ENCODE measurements around the gene EIF5AL1.
"Not testable (repeated sequence)": the region's sequence is repeated elsewhere in the genome, so short reads cannot be mapped to it uniquely, and the experiment has no call there.

EIF5AL1 gene

DNA sequence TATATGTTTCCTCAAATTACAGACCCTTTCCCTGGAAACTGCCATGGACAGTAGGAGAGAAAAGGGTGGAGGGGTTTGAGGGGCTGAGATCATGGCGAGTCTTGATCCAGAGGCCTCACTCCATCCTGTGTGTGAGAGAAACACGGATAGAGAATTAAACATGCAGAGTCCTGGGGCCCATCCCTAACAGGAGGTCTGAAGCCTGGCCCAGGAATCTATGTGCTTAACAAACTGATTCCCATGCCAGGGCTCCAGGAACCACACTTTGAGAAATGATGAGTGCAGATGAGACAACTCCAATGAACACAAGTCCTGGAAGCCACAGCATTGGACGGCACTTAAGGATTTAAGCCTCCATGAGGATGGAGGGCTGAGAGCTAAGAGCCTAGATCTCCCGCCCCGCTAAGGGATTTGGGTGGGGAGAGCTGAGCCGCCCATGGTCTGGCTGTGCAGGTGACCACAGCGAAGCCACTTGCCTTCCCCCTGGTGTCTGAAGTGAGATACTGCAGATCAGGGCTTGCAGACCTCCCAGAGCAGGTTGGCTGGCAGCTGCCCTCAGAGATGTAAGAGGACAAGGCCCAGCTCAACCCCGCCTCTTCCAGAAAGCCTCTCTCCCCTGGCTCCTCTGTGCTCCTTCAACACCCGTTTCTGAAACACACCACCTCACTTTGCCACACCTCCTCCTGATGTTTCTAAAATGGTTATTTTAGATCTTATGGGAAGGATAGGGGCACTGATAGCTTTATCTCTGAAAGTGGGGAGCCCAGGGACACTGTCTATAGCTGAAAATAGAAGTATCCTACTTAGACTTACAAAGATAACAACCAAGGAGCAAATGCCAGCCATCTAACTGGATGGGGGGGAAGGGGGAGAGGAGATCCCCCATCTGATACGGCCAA is 24.8 kb upstream of the EIF5AL1 start:
- peak; percentile 69 for DNase-seq

- DNase-seq, result peak; percentile 95
Observed at GRCh38 chr10:79488336-79488735, 24.0 kb upstream of the EIF5AL1 start.

- no peak for DNase-seq
Observed at GRCh38 chr10:79488870-79489269, 23.5 kb upstream of the EIF5AL1 start.

- peak; percentile 48 for DNase-seq
Observed at GRCh38 chr10:79490400-79491142, 21.8 kb upstream of the EIF5AL1 start.

DNA sequence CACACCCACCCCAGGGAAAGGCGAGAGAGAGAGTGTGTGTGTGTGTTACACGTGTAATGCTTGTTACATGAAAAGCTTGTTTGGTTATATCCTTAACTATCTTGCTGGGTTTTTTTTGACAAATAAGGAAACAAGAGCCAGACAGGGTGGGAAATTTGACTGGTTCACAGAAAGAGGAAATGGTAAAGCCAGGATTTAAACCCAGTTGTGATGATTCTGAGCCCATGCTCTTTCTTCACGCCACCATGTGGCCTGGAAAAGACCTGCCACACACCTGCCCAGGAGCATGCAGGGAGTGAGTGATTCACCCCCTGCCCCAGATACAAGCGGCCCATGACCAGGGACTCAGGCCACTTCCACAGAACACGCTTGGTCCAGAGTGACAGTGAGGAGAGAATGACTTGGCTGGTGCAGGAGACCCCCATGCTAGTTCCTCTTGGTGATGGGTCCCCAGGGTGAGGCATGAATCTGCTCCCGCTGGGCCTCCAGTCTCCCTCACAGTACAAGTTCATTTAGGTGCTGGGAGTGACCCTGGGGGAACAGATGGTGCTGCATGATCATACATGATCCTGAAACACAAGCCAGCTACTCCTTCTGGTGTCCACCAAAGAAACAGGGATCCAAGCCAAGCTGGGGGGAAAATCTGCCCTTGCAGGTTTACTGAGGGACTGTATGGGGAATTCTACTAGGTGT is 21.0 kb upstream of the EIF5AL1 start:
- no peak for DNase-seq

- DNase-seq, result no peak
Observed at GRCh38 chr10:79492256-79492655, 20.1 kb upstream of the EIF5AL1 start.

DNA sequence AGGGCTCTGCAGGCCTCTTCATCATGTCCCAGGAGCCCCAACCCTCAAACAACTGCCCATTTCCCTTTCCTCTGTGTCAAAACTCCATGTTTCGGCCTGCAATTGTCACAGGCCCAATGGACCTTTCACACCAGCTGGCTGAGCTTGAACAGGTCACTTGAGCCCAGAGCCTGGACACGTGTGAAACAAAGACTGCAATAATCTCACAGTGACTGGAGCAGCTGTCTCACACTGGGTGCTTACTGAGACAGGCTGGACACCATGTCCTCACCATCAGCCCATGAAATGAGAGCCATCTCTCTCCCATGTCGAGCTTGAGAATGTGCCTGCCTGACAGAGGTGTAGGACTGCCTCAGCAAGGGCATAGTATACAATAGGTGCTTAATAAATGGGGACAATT is 19.5 kb upstream of the EIF5AL1 start:
- no peak for DNase-seq

- no peak for DNase-seq
Observed at GRCh38 chr10:79493806-79494205, 18.5 kb upstream of the EIF5AL1 start.

DNA sequence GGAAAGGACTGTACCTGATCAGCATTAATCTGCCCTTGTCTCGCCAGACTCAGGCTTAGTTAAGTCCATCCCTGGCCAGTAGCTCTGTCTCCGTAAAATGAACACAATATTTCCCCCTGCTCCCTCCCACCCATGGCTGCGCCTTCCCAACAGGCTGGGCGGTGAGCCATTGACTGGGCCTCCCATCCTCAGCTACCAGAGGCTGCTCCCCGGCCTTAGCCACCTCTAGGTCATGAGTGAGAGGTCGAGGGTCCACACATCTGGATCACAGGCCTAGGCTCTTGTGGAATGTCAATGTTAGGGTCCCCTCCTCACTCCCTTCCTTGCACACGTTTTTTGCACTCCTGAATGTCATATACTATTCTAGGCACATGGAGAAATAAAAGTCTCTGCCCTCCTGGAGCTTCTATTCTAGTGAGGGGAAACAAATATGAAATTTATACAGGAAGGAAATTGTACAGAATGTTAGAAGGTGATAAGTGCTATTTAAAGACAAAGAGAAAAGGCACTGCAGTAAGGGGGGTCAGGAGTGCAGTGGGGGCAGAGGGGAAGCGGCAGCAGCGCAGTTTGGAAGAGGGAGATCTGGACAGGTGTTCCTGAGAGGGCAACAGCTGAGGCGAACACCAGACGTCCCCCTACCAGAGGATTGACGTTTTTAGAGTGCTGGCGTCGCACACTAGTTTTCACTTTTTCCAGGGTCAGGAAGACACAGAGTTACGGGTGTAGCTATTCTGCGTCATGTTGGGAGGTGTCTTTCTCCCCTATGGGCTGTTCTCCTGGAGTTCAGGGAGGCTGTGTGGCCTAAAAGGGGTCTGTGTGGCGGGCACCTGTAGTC is 17.2 kb upstream of the EIF5AL1 start:
- DNase-seq, result no peak

DNA sequence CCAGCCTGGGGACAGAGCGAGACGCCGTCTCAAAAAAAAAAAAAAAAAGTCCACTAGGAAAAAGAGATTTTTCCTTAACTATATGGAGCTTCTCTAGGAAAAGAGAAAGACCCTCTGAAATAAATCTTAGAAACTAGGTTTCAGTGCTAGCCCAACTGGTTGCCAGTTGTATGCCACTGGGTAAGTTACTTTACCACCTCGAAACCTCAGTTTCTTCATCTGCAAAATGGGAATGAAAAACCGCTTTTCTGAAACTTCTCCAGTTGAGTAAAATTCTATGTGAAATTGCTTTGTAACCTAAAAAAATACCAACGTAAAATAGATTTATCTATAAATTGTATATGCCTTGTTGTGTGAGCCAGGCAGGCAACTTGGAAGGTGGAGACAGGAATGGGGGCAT is 16.5 kb upstream of the EIF5AL1 start:
- no peak for DNase-seq

- no peak for DNase-seq
Observed at GRCh38 chr10:79496896-79497295, 15.4 kb upstream of the EIF5AL1 start.

DNA sequence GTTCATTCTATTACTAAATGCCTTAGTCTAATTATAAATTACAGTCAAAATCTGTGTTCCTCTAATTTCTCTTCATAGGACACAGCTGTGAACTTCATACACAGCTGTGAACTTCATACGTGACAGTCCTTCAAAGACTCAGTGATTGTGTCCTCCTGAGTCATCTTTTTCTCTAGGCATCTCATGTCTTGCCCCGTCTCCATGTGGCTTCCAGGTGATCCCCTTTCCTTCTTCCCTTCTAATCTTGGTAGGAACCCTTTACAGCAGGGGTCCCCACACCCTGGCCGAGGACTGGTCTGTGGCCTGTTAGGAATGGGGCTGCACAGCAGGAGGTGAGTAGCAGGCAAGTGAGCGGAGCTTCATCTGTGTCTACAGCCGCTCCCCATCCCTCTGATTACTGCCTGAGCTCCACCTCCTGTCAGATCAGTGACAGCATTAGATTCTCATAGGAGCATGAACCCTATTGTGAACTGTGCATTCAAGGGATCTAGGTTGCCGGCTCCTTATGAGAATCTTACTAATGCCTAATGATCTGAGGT is 14.0 kb upstream of the EIF5AL1 start:
- DNase-seq, result peak; percentile 51

DNA sequence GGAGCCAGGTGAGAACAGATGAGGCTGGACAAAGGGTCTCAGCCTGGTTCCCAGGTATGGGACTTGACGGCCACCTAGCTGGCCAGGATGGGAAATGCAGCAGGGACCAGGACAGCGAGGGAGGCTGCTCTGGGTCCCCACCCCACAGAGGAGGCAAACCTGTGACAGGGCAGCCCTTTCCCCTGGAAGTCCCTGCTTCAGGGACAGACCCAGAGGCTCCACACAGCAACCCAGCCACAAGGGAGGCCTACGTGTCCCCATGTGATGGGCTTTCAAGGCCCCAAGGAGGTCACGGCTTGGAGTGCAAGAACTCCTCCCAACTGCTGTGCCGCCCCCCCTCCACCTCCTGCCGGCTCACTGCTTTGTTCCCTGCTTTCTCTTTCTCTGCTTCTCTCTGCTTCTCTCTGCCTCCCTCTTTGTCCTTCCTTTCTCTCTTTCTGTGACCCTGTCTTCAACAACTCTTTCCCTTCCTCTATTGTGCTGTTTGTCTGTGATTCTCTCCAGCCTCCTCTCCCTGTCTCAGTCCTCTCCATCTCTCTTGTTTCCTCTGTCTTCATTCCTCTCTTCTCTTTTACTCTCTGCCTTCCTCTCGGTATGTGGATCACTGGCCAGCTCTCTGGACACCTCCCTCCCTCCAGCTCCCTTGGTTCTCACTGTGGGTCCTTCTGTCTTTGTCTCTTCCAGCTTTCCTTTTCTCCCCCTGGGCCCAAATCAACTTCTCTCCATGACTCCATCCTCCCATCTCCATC is 9.6 kb upstream of the EIF5AL1 start:
- no peak for DNase-seq

DNA sequence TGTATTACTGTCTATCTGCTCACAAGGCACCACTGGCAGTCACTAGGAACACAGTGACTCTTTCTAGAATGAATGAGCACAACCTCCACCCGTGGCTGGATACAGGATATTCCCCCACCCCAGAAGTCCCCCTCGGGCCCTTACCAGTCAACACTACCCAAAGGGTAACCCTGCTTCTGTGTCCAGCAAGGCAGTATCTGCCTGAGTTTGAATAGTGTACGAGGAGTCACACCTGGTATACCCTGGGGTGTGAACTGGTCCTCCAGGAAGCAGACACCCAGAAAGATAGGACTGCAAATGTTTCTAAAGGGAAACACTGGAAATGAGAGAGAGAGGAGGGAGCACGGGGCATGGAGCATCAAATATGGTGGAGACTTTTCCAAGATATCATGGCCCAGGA is 8.5 kb upstream of the EIF5AL1 start:
- DNase-seq, result not testable (repeated sequence)

DNA sequence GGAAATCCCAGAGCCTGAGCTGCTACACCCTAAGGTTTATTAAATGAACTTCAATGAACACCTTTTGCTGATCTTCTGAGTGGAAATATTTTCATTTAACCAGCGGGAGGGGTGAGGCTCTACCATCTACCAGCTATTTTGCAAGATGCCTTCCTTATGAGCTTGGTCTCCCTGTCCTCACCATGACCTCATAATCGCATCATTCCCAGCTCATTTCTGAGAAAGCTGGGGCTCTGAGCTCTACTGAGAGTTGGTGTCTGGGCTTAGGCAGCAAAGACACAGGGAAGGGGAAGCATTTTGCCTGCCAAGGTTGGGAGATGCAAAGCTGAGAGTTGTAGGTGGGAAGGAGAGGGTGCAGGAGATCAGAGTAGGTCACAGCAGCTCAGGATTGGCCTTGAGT is 7.8 kb upstream of the EIF5AL1 start:
- DNase-seq, result not testable (repeated sequence)

GRCh38 chr10:79505328-79505727 is 7.0 kb upstream of the EIF5AL1 start:
- DNase-seq, result not testable (repeated sequence)

- DNase-seq, result no peak
Observed at GRCh38 chr10:79505829-79506228, 6.5 kb upstream of the EIF5AL1 start.

DNA sequence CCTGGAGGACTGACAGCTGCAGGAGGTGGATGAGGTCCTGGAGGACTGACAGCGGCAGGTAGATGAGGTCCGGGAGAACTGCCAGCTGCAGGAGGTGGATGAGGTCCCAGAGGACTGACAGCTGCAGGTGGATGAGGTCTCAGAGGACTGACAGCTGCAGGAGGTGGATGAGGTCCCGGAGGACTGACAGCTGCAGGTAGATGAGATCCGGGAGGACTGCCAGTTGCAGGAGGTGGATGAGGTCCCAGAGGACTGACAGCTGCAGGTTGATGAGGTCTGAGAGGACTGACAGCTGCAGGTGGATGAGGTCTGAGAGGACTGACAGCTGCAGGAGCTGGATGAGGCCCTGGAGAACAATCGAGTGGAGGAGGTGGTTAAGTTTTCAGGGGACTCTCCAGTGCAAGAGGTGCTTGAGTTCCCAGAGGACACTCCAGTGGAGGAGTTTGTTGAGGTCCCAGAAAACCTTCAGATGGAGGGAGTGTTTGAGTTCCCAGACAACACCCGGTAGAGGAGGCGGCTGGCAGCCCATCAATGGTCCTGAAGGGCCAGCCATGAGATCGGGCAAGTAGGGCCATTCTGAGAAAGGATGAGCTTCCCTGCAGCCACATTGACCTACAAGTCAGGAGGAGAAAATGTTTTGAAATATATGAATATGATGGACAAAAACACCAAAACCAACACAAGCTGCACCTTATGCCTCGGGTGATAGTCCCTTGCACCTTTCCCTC is 4.7 kb upstream of the EIF5AL1 start:
- no peak for DNase-seq

GRCh38 chr10:79508245-79508644 is 4.1 kb upstream of the EIF5AL1 start:
- DNase-seq, result not testable (repeated sequence)

DNA sequence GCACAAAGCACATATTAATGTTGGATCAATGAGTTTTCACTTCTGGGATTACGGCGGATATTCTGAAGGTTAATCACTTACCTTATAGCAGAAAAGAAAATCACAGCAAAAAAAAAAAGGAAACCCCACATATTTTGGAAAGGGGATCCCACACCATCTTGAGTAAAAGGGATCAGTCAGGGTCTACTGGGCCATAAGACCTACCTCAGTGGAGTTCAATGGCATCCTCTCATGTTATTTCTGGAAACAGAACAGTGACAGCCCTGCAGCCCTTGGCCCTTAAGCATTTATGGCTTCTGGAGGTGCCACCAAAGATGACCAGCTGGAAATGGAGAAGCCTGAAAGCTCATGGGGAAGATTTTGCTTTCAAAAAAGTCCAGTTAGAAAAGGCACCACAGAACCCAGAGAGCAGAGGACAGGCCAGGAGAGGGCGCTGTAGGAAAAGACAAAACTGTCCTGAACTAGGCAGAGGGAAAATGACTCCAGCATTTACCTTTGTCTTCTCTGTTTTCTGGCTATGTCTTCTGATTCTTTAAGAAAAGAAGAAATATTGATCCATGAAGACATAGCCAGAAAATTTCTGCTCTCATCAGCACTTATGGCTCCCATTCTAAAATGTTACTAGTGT is 2.9 kb upstream of the EIF5AL1 start:
- DNase-seq, result not testable (repeated sequence)
